ENCODE results near the gene SPAG4. TPM values are rescaled to one million over a fixed set of nuclear protein-coding genes. Genes with fewer than 3 reads are reported as not detected.

SPAG4 gene
- polyA plus RNA-seq, 1 donor (not counting 4 experiments of a cell fraction or from before 2014, with no cell fraction given), result 0.93 TPM

DNA sequence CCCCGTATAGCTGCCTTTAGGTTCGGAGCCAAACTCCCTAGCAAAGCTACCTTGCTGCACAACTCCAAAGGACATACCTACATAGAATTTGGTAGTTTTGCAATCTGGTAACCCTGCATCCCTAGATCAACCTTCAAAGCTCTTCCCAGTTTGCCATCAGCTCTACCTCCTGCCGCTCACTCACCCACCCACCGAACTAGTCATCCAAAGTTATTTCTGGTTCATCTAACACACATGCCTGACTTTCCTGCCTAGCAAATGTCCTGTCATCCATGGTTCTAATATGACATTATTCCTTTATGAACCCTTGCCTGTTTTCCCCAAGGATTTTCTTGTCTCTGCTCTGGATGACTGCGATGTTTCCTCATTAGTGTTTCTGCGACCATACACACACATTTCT is 21.6 kb downstream of the SPAG4 start:
- H3K9ac ChIP-seq (ENCODE audit: control insufficient read depth, extremely low read depth, insufficient read depth, low read length), result no peak overlapping the region
- dilution Hi-C loops (cut with MboI; ENCODE audit: extremely low pct_ligation_motif_present, low sequenced_read_pairs), result no loop called here
- H3K79me2 ChIP-seq (ENCODE audit: control insufficient read depth, insufficient read depth, low read length), result peaks cover 49% of the 10 kb centered on the region
- FAIRE-seq (no peak), DNase-seq (ENCODE audit: low read depth, low spot score) (no peak)
- no peaks in the 10 kb centered on the region for H3K9me3 ChIP-seq (ENCODE audit: control insufficient read depth, low read depth, low read length)
- no peak overlapping the region for H3K4me3 ChIP-seq (ENCODE audit: control insufficient read depth in 2 of 3, extremely low read depth in 1 of 3, insufficient read depth in 2 of 3, low read depth in 1 of 3, low read length in 3 of 3)
- H3K36me3 ChIP-seq (ENCODE audit: control insufficient read depth in 2 of 2, extremely low read depth in 1 of 2, insufficient read depth in 2 of 2, low read length in 2 of 2), result peaks cover 5% of the 10 kb centered on the region in 2 experiments
- no peaks in the 10 kb centered on the region for H3K27me3 ChIP-seq (ENCODE audit: control insufficient read depth, extremely low read depth, insufficient read depth, low read length)
- H3K4me2 ChIP-seq (ENCODE audit: control insufficient read depth, extremely low read depth, insufficient read depth, low read depth, low read length), result no peak overlapping the region
- no peaks in the 10 kb centered on the region for H3K9me1 ChIP-seq (ENCODE audit: control insufficient read depth, extremely low read depth, insufficient read depth, low read length)
- no peak overlapping the region for H3K27ac ChIP-seq (ENCODE audit: control insufficient read depth, insufficient read depth, low read length)
- peaks cover 6% of the 10 kb centered on the region for H4K20me1 ChIP-seq (ENCODE audit: control insufficient read depth, extremely low read depth, insufficient read depth, low read length)
- no peak overlapping the region for H2AFZ ChIP-seq (ENCODE audit: control insufficient read depth, low read length)
- no peaks in the 10 kb centered on the region for H3K4me1 ChIP-seq (ENCODE audit: control insufficient read depth, extremely low read depth, insufficient read depth, low read length)
- TF ChIP-seq CTCF (optimal IDR thresholded peaks at IDR 0.05 in 1 of 3, IDR thresholded peaks at IDR 0.05 in 1 of 3, conservative IDR thresholded peaks at IDR 0.05 in 1 of 3; ENCODE audit: extremely low read depth in 1 of 3, insufficient read depth in 2 of 3, low read length in 3 of 3) (no peak), EZH2 (IDR thresholded peaks at IDR 0.05; ENCODE audit: low read length) (no peak)

DNA sequence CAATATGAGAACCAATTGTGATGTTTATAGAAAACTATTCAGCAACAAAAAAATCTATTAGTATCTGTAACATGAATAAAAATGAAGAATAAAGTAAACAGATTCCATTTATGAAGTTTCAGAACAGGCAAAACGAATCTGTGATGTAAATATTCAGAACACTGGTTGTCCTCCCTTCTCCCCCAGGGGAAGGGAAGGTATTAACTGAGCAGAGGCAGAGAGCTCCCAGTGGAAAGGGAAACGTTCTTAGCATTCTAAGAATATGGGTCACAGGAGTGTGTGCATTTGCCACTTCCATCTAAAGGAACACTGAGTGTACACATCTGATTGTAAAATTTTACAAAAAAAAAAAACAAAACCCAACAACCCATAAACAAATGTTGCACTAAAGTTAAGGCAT is 23.1 kb downstream of the SPAG4 start:
- no peak for FAIRE-seq
- dilution Hi-C loops (cut with MboI; ENCODE audit: extremely low pct_ligation_motif_present, low sequenced_read_pairs), result no loop called here
- no peak for DNase-seq (ENCODE audit: low read depth, low spot score)
- no peaks in the 10 kb centered on the region for H3K27me3 ChIP-seq (ENCODE audit: control insufficient read depth, extremely low read depth, insufficient read depth, low read length)
- no peaks in the 10 kb centered on the region for H3K9me1 ChIP-seq (ENCODE audit: control insufficient read depth, extremely low read depth, insufficient read depth, low read length)
- H3K9ac ChIP-seq (ENCODE audit: control insufficient read depth, extremely low read depth, insufficient read depth, low read length), result no peak overlapping the region
- H2AFZ ChIP-seq (ENCODE audit: control insufficient read depth, low read length), result no peak overlapping the region
- TF ChIP-seq CTCF (optimal IDR thresholded peaks at IDR 0.05 in 1 of 3, IDR thresholded peaks at IDR 0.05 in 1 of 3, conservative IDR thresholded peaks at IDR 0.05 in 1 of 3; ENCODE audit: extremely low read depth in 1 of 3, insufficient read depth in 2 of 3, low read length in 3 of 3) (no peak), EZH2 (IDR thresholded peaks at IDR 0.05; ENCODE audit: low read length) (no peak)
- peaks cover 0 to 6% of the 10 kb centered on the region in 2 experiments for H3K36me3 ChIP-seq (ENCODE audit: control insufficient read depth in 2 of 2, extremely low read depth in 1 of 2, insufficient read depth in 2 of 2, low read length in 2 of 2)
- no peak overlapping the region for H3K4me3 ChIP-seq (ENCODE audit: control insufficient read depth in 2 of 3, extremely low read depth in 1 of 3, insufficient read depth in 2 of 3, low read depth in 1 of 3, low read length in 3 of 3)
- H3K4me1 ChIP-seq (ENCODE audit: control insufficient read depth, extremely low read depth, insufficient read depth, low read length), result no peaks in the 10 kb centered on the region
- H3K9me3 ChIP-seq (ENCODE audit: control insufficient read depth, low read depth, low read length), result no peaks in the 10 kb centered on the region
- H3K27ac ChIP-seq (ENCODE audit: control insufficient read depth, insufficient read depth, low read length), result no peak overlapping the region
- H3K4me2 ChIP-seq (ENCODE audit: control insufficient read depth, extremely low read depth, insufficient read depth, low read depth, low read length), result no peak overlapping the region
- peaks cover 62% of the 10 kb centered on the region for H3K79me2 ChIP-seq (ENCODE audit: control insufficient read depth, insufficient read depth, low read length)
- H4K20me1 ChIP-seq (ENCODE audit: control insufficient read depth, extremely low read depth, insufficient read depth, low read length), result peaks cover 9% of the 10 kb centered on the region
